CD4-positive, alpha-beta memory T cell (primary cell): Measurements from ENCODE around the gene CSTF1. TPM values are rescaled to one million over a fixed set of nuclear protein-coding genes. Genes with fewer than 3 reads are reported as not detected.

Source experiments
- CTCF ChIA-PET: fragments of 350-600 bp; sonication (Branson Sonifier 250); formaldehyde crosslinking; loops from one replicate; lab custom pipeline; 2021; ENCODE audit warnings: inconsistent platforms; ENCODE audit not compliant: partially characterized antibody; lab: Charles Lee
- POLR2A ChIA-PET: fragments of 350-600 bp; sonication (Branson Sonifier 250); formaldehyde crosslinking; loops from one replicate; lab custom pipeline; 2021; ENCODE audit not compliant: partially characterized antibody; lab: Charles Lee
- DNase-seq, 5 donors: peaks; one replicate each; pipeline versions ENCODE4 v3.0.0 to v3.0.0-alpha.2; 2020 to 2022; ENCODE audit warnings: mixed read lengths in 1 of 5
- H3K27ac ChIP-seq: one replicate; pipeline ENCODE4 v1.7.0; 2013; ENCODE audit warnings: low read depth, low read length
- H3K27me3 ChIP-seq: 2 replicates; pipeline ENCODE4 v1.7.0; 2013; ENCODE audit warnings: mild to moderate bottlenecking, low read length, moderate library complexity; ENCODE audit not compliant: insufficient read depth
- H3K36me3 ChIP-seq: 2 replicates; pipeline ENCODE4 v1.7.0; 2013; ENCODE audit warnings: mild to moderate bottlenecking, low read length, moderate library complexity; ENCODE audit not compliant: insufficient read depth
- H3K4me1 ChIP-seq: 2 replicates; pipeline ENCODE4 v1.7.0; 2013; ENCODE audit warnings: mild to moderate bottlenecking, low read length, moderate library complexity; ENCODE audit not compliant: insufficient read depth
- H3K4me3 ChIP-seq, 2 donors: one replicate each; pipeline ENCODE4 v1.7.0; 2013; ENCODE audit warnings: low read length in 2 of 2, mild to moderate bottlenecking in 1 of 2
- H3K9me3 ChIP-seq, 2 donors: one replicate each; pipeline ENCODE4 v1.7.0; 2013; ENCODE audit warnings: low read length in 2 of 2, control low read depth in 1 of 2; ENCODE audit not compliant: control insufficient read depth in 1 of 2
- H3K27ac Mint-ChIP-seq, 7 donors: one replicate each; pipeline ENCODE4 v1.8.0; 2020 to 2021; ENCODE audit warnings: mixed read lengths in 7 of 7, mild to moderate bottlenecking in 6 of 7, inconsistent platforms in 3 of 7, moderate library complexity in 3 of 7
- H3K27me3 Mint-ChIP-seq, 2 donors: one replicate each; pipeline ENCODE4 v1.8.0; 2020 to 2021; ENCODE audit warnings: mixed read lengths in 2 of 2
- H3K36me3 Mint-ChIP-seq, 2 donors: one replicate each; pipeline ENCODE4 v1.8.0; 2020 to 2021; ENCODE audit warnings: mixed read lengths in 2 of 2, inconsistent platforms in 1 of 2, mild to moderate bottlenecking in 1 of 2
- H3K4me1 Mint-ChIP-seq, 4 donors: one replicate each; pipeline ENCODE4 v1.8.0; 2020 to 2021; ENCODE audit warnings: mixed read lengths in 4 of 4, mild to moderate bottlenecking in 1 of 4
- H3K4me3 Mint-ChIP-seq, 8 donors: one replicate each; pipeline ENCODE4 v1.8.0; 2020 to 2021; ENCODE audit warnings: mixed read lengths in 8 of 8, mild to moderate bottlenecking in 7 of 8, moderate library complexity in 6 of 8, inconsistent platforms in 3 of 8
- H3K9me3 Mint-ChIP-seq, 8 donors: one replicate each; pipeline ENCODE4 v1.8.0; 2020 to 2021; ENCODE audit warnings: mixed read lengths in 8 of 8, mild to moderate bottlenecking in 5 of 8, inconsistent platforms in 3 of 8, moderate library complexity in 1 of 8
- intact Hi-C: fragments of 100-400 bp; cut with micrococcal nuclease; formaldehyde crosslinking; loops from one replicate; pipeline ENCODE4 v1.15.1; 2023
- polyA plus RNA-seq, 2 donors: library from polyadenylated mRNA; unstranded; fragments of 300-500 nt; fragmentation: Illumina TruSeq; gene quantifications; one replicate each; pipeline ENCODE4 v1.2.3, GENCODE V29; 2021
- total RNA-seq, 2 experiments: library from RNA; stranded (reverse); gene quantifications; one replicate each; pipeline ENCODE4 v1.2.3, GENCODE V29; 2021

The CSTF1 gene
- total RNA-seq, result 10 to 100 TPM; 50.1 to 55.3 TPM
- 10 to 100 TPM; 40.9 to 48.0 TPM for polyA plus RNA-seq

GRCh38 chr20:56392132-56392880 lies at the start of gene CSTF1, which contains the start of gene AURKA:
Gene CSTF1 (plus strand): TSS chr20:56392645. CDS start chr20:56395553, 2,908 bp downstream.
Gene AURKA (minus strand): TSS chr20:56392215. CDS start chr20:56388197, 4,018 bp downstream.
- Histone ChIP-seq H3K27ac (peak within 1 kb of the TSS; percentile 91), H3K36me3 (peaks cover 22% of the 10 kb centered on the region), H3K9me3 (no peaks in the 10 kb centered on the region), H3K27me3 (no peaks in the 10 kb centered on the region), H3K4me1 (peaks cover 34% of the 10 kb centered on the region), H3K4me3 (peak within 1 kb of the TSS; percentile 100)
- ChIA-PET CTCF (interaction anchor here (0.7 to 2.2 kb wide), 4 partner anchors 26 to 121 kb away, joined by 3 to 10 read pairs (median 5); partner anchors contain the start of genes FAM210B and RTF2), POLR2A (interaction anchor here (0.8 to 5.9 kb wide), 22 partner anchors 9 to 1996 kb away, joined by 3 to 58 read pairs (median 5); partner anchors contain the start of genes CASS4, FAM210B, RBM38 and RTF2)
- H3K9me3 Mint-ChIP-seq, result no peaks in the 10 kb centered on the region
- intact Hi-C loops, result loop anchor here (1.0 to 10.0 kb wide), 7 partner anchors 8 to 1996 kb away; partner anchors contain the start of genes CASS4, FAM210B, RTF2 and VAPB
- H3K27me3 Mint-ChIP-seq, result no peaks in the 10 kb centered on the region
- H3K4me3 Mint-ChIP-seq, result no peak within 1 kb of the TSS
- H3K4me1 Mint-ChIP-seq, result peaks cover 25 to 28% (median 28%) of the 10 kb centered on the region in 4 donors
- peaks cover 21 to 29% of the 10 kb centered on the region in 2 donors for H3K36me3 Mint-ChIP-seq
- peak; percentile 99 to 100 (median 99) for DNase-seq
- H3K27ac Mint-ChIP-seq, result peak within 1 kb of the TSS in 2 of 7 donors; percentile 62 to 96

- DNase-seq, result no peak
- Histone ChIP-seq H3K9me3 (no peaks in the 10 kb centered on the region), H3K4me1 (peaks cover 8% of the 10 kb centered on the region), H3K27ac (no peak overlapping the region), H3K36me3 (no peaks in the 10 kb centered on the region), H3K27me3 (no peaks in the 10 kb centered on the region), H3K4me3 (no peak overlapping the region)
- intact Hi-C loops, result loop anchor here (5.0 kb wide), 1 partner anchor 1675 kb away; no protein-coding TSS in a partner anchor
- Mint-ChIP-seq H3K4me1 (peaks cover 0 to 5% (median 4%) of the 10 kb centered on the region in 4 donors), H3K27ac (no peak overlapping the region), H3K4me3 (no peak overlapping the region), H3K9me3 (no peaks in the 10 kb centered on the region), H3K27me3 (peaks cover 31 to 61% of the 10 kb centered on the region in 2 donors), H3K36me3 (no peaks in the 10 kb centered on the region)
- ChIA-PET CTCF (no interaction called here), POLR2A (no interaction called here)
These were observed 49.7 kb upstream of the CSTF1 start for GRCh38 chr20:56342783-56343182.

GRCh38 chr20:56343861-56344381 lies 48.5 kb upstream of the CSTF1 start:
- H3K27me3 Mint-ChIP-seq, result peaks cover 28 to 62% of the 10 kb centered on the region in 2 donors
- H3K9me3 Mint-ChIP-seq, result no peaks in the 10 kb centered on the region
- Histone ChIP-seq H3K4me1 (peaks cover 8% of the 10 kb centered on the region), H3K27me3 (no peaks in the 10 kb centered on the region), H3K4me3 (no peak overlapping the region), H3K27ac (no peak overlapping the region), H3K9me3 (no peaks in the 10 kb centered on the region), H3K36me3 (no peaks in the 10 kb centered on the region)
- peak in 4 of 5 donors; percentile 3 to 22 (median 14) for DNase-seq
- intact Hi-C loops, result loop anchor here (5.0 kb wide), 1 partner anchor 1677 kb away; no protein-coding TSS in a partner anchor
- CTCF ChIA-PET, result interaction anchor here (0.7 to 1.7 kb wide), 3 partner anchors 9 to 25 kb away, joined by 3 to 7 read pairs (median 3); no protein-coding TSS in a partner anchor
- H3K4me1 Mint-ChIP-seq, result peaks cover 0 to 12% (median 4%) of the 10 kb centered on the region in 4 donors
- H3K36me3 Mint-ChIP-seq, result no peaks in the 10 kb centered on the region
- POLR2A ChIA-PET, result no interaction called here
- peak overlapping the region in 4 of 8 donors; percentile 6 to 46 (median 38) for H3K4me3 Mint-ChIP-seq
- no peak overlapping the region for H3K27ac Mint-ChIP-seq

- Histone ChIP-seq H3K9me3 (no peaks in the 10 kb centered on the region), H3K27ac (no peak overlapping the region), H3K36me3 (no peaks in the 10 kb centered on the region), H3K4me1 (peaks cover 8% of the 10 kb centered on the region), H3K4me3 (no peak overlapping the region), H3K27me3 (no peaks in the 10 kb centered on the region)
- H3K9me3 Mint-ChIP-seq, result no peaks in the 10 kb centered on the region
- H3K4me1 Mint-ChIP-seq, result peaks cover 0 to 12% (median 4%) of the 10 kb centered on the region in 4 donors
- H3K27ac Mint-ChIP-seq, result no peak overlapping the region
- H3K36me3 Mint-ChIP-seq, result no peaks in the 10 kb centered on the region
- no peak overlapping the region for H3K4me3 Mint-ChIP-seq
- DNase-seq, result no peak
- POLR2A ChIA-PET, result no interaction called here
- CTCF ChIA-PET, result no interaction called here
- peaks cover 19 to 47% of the 10 kb centered on the region in 2 donors for H3K27me3 Mint-ChIP-seq
- intact Hi-C loops, result no loop called here
These were observed 46.5 kb upstream of the CSTF1 start for GRCh38 chr20:56345911-56346310.

GRCh38 chr20:56347628-56348304 lies 44.7 kb upstream of the CSTF1 start:
- no peak overlapping the region for H3K4me3 Mint-ChIP-seq
- H3K36me3 Mint-ChIP-seq, result no peaks in the 10 kb centered on the region
- Histone ChIP-seq H3K4me3 (no peak overlapping the region), H3K36me3 (no peaks in the 10 kb centered on the region), H3K4me1 (peaks cover 8% of the 10 kb centered on the region), H3K27me3 (no peaks in the 10 kb centered on the region), H3K27ac (no peak overlapping the region), H3K9me3 (no peaks in the 10 kb centered on the region)
- intact Hi-C loops, result no loop called here
- no peaks in the 10 kb centered on the region for H3K9me3 Mint-ChIP-seq
- ChIA-PET POLR2A (no interaction called here), CTCF (no interaction called here)
- H3K27ac Mint-ChIP-seq, result no peak overlapping the region
- H3K27me3 Mint-ChIP-seq, result peaks cover 12 to 35% of the 10 kb centered on the region in 2 donors
- no peak for DNase-seq
- peaks cover 0 to 12% (median 4%) of the 10 kb centered on the region in 4 donors for H3K4me1 Mint-ChIP-seq

- Histone ChIP-seq H3K36me3 (no peaks in the 10 kb centered on the region), H3K27me3 (no peaks in the 10 kb centered on the region), H3K27ac (no peak overlapping the region), H3K9me3 (no peaks in the 10 kb centered on the region), H3K4me1 (peaks cover 8% of the 10 kb centered on the region), H3K4me3 (no peak overlapping the region)
- ChIA-PET POLR2A (no interaction called here), CTCF (no interaction called here)
- no peak overlapping the region for H3K4me3 Mint-ChIP-seq
- no peak for DNase-seq
- H3K27ac Mint-ChIP-seq, result no peak overlapping the region
- H3K27me3 Mint-ChIP-seq, result peaks cover 10 to 30% of the 10 kb centered on the region in 2 donors
- no peaks in the 10 kb centered on the region for H3K9me3 Mint-ChIP-seq
- peaks cover 0 to 12% (median 4%) of the 10 kb centered on the region in 4 donors for H3K4me1 Mint-ChIP-seq
- intact Hi-C loops, result no loop called here
- H3K36me3 Mint-ChIP-seq, result no peaks in the 10 kb centered on the region
These were observed 44.1 kb upstream of the CSTF1 start for GRCh38 chr20:56348305-56348693.
